Cardiac fibroblast (primary cell): ENCODE results near the gene AGGF1.
"Not testable (repeated sequence)": the region's sequence is repeated elsewhere in the genome, so short reads cannot be mapped to it uniquely, and the experiment has no call there.

Source experiments
- DNase-seq, 2 donors: peaks; one replicate each; pipeline versions ENCODE4 v3.0.0 to v3.0.0-alpha.2; 2010; ENCODE audit warnings: low read depth in 2 of 2
- H3K4me3 ChIP-seq, 2 donors: replicated peaks in 1 of 2; 1 replicate in 1 of 2; 2 replicates in 1 of 2; pipeline ENCODE4 v1.5.1; 2011; ENCODE audit warnings: low read depth in 2 of 2, low read length in 2 of 2, mild to moderate bottlenecking in 2 of 2, moderate library complexity in 1 of 2
- TF ChIP-seq, protein P1 (sequence below): IDR thresholded peaks from one replicate; pipeline ENCODE4 v1.5.1; 2011; ENCODE audit warnings: low read depth, mild to moderate bottlenecking, low read length, inconsistent platforms

Gene AGGF1

DNA sequence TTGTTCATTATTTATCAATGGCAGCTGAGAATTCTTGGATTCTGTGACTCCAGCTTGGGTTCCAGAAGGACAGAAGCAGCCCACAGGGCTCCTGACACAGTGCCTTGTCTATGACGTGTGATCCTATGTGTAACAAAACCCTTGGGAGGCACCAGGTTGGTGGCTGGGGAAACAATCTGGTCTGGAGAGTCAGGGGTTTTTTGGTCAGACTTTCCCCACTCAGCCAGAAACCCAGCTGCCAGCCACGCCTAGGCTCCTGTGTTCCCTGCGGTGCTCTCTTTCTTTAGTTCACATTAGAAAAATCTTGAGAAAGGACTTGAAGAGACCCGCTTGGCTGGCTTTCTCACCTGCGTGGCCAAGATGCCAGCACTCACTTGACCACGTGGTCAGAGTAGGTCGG, 72.3 kb downstream of the AGGF1 start:
- TF ChIP-seq, protein P1, sequence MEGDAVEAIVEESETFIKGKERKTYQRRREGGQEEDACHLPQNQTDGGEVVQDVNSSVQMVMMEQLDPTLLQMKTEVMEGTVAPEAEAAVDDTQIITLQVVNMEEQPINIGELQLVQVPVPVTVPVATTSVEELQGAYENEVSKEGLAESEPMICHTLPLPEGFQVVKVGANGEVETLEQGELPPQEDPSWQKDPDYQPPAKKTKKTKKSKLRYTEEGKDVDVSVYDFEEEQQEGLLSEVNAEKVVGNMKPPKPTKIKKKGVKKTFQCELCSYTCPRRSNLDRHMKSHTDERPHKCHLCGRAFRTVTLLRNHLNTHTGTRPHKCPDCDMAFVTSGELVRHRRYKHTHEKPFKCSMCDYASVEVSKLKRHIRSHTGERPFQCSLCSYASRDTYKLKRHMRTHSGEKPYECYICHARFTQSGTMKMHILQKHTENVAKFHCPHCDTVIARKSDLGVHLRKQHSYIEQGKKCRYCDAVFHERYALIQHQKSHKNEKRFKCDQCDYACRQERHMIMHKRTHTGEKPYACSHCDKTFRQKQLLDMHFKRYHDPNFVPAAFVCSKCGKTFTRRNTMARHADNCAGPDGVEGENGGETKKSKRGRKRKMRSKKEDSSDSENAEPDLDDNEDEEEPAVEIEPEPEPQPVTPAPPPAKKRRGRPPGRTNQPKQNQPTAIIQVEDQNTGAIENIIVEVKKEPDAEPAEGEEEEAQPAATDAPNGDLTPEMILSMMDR: no peak
- no peak for DNase-seq
- no peak overlapping the region for H3K4me3 ChIP-seq

DNA sequence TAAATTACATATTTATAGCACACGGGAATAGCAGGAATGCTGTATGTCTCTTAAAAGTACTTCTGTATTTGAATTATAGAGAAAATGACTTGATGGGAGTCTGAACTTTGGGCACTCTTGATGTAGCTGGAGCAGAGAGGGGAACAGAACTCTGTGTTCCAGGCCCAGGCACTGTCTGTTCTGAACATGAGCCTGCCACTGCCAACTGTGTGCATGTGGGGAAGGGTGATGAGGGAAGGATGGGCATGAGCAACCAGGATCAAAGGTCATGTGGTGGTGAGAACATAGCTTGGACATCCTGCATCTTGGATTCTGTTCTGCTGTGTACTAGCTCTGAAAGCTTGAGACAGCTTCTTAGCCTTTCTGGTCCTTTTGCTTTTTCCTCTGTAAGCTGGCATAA, 73.3 kb downstream of the AGGF1 start:
- TF ChIP-seq, protein P1: no peak
- peak in 1 of 2 donors; percentile 4 for DNase-seq
- H3K4me3 ChIP-seq: no peak overlapping the region

DNA sequence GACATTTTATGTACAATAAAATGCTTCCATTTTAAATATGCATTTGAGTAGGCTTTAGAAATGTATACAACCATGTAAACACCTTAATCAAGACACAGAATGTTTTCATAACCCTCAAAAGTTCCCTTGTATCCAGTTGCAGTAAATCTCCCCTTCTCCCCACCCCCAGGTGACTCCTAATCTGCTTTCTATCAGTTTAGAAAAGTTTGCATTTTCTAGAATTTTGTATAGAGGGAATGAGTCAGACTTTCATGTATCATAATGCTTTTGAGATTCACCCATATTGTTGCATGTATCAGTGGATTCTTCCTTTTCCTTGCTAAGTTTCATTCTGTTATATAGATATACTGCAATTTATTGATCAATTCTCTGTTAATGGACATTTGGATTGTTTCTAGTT, 74.6 kb downstream of the AGGF1 start:
- no peak for DNase-seq
- no peak overlapping the region for H3K4me3 ChIP-seq
- TF ChIP-seq, protein P1: no peak

DNA sequence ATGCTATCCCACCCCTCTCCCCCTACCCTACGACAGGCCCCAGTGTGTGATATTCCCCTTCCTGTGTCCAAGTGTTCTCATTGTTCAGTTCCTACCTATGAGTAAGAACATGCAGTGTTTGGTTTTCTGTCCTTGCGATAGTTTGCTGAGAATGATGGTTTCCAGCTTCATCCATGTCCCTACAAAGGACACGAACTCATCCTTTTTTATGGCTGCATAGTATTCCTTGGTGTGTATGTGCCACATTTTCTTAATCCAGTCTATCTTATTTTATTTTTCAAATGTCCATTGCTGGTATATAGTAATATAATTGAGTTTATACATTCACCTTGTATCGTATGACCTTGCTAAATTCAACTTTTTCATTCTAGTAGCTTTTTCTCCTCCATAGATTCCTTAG, 76.8 kb downstream of the AGGF1 start:
- not testable (repeated sequence) for H3K4me3 ChIP-seq, DNase-seq
